IMR-90 (cell line): ENCODE data around the gene CD69. TPM values are rescaled to one million over a fixed set of nuclear protein-coding genes. Genes with fewer than 3 reads are reported as not detected.

Source experiments
- ATAC-seq: fragments of 200-7000 bp; cut with Tn5 transposase; 2 replicates; pipeline ENCODE4 v1.9.1; 2020; ENCODE audit warnings: low read depth, mild to moderate bottlenecking, moderate library complexity
- BruUV-seq: library from RNA; stranded (reverse); fragments of 400-500 nt; replicated peaks from 2 replicates; lab custom pipeline; 2021; lab: Mats Ljungman, UMichigan
- CTCF ChIA-PET: fragments of 300-600 bp; formaldehyde crosslinking; extraction: SDS; loops from one replicate; lab custom pipeline; 2021; ENCODE audit warnings: antibody characterized with exemption; lab: Yijun Ruan, JAX
- POLR2A ChIA-PET: fragments of 300-600 bp; sonication (Branson Sonifier 250); formaldehyde crosslinking; loops from one replicate; lab custom pipeline; 2022; ENCODE audit warnings: antibody characterized with exemption; ENCODE audit not compliant: unreplicated experiment; lab: Charles Lee
- DNase-seq: peaks from one replicate; pipeline ENCODE4 v3.0.0; 2013
- H2AFZ ChIP-seq: replicated peaks from 2 replicates; pipeline ENCODE3; 2013; ENCODE audit warnings: low read length, mild to moderate bottlenecking; ENCODE audit not compliant: poor library complexity
- H2AK5ac ChIP-seq: 2 replicates; pipeline ENCODE4 v1.6.1; 2013; ENCODE audit warnings: low read depth, low read length, inconsistent platforms
- H2AK9ac ChIP-seq: replicated peaks from 2 replicates; pipeline ENCODE3; 2013; ENCODE audit warnings: mild to moderate bottlenecking, low read depth, low read length, moderate library complexity; ENCODE audit not compliant: poor library complexity
- H2BK120ac ChIP-seq: 2 replicates; pipeline ENCODE4 v1.6.1; 2013; ENCODE audit warnings: low read depth, low read length, inconsistent platforms
- H2BK15ac ChIP-seq: 3 replicates; pipeline ENCODE4 v1.6.1; 2013; ENCODE audit warnings: low read depth, low read length, inconsistent platforms
- H2BK20ac ChIP-seq: 2 replicates; pipeline ENCODE4 v1.6.1; 2013; ENCODE audit warnings: low read depth, mild to moderate bottlenecking, inconsistent platforms, low read length, moderate library complexity
- H2BK5ac ChIP-seq: 2 replicates; pipeline ENCODE4 v1.6.1; 2013; ENCODE audit warnings: mild to moderate bottlenecking, low read depth, low read length, inconsistent platforms; ENCODE audit not compliant: poor library complexity, severe bottlenecking
- H3K14ac ChIP-seq: replicated peaks from 2 replicates; pipeline ENCODE4 v1.6.1; 2013; ENCODE audit warnings: low read depth, low read length, inconsistent platforms
- H3K18ac ChIP-seq: 2 replicates; pipeline ENCODE4 v1.6.1; 2013; ENCODE audit warnings: low read depth, low read length, control low read depth
- H3K23ac ChIP-seq: 2 replicates; pipeline ENCODE4 v1.6.1; 2013; ENCODE audit warnings: low read depth, low read length, inconsistent platforms
- H3K27ac ChIP-seq: 2 replicates; pipeline ENCODE4 v1.5.1; 2013; ENCODE audit warnings: mild to moderate bottlenecking, control low read depth, low read length; ENCODE audit not compliant: insufficient read depth
- H3K27me3 ChIP-seq: 2 replicates; pipeline ENCODE4 v1.6.1; 2013; ENCODE audit warnings: low read length; ENCODE audit not compliant: control insufficient read depth, insufficient read depth
- H3K36me3 ChIP-seq: 2 replicates; pipeline ENCODE4 v1.6.1; 2013; ENCODE audit warnings: low read length, mixed read lengths; ENCODE audit not compliant: control insufficient read depth, insufficient read depth
- H3K4ac ChIP-seq: 2 replicates; pipeline ENCODE4 v1.6.1; 2013; ENCODE audit warnings: low read depth, low read length, inconsistent platforms
- H3K4me1 ChIP-seq: 2 replicates; pipeline ENCODE4 v1.6.1; 2013; ENCODE audit warnings: low read length, mixed read lengths; ENCODE audit not compliant: control insufficient read depth, insufficient read depth
- H3K4me2 ChIP-seq: 2 replicates; pipeline ENCODE4 v1.6.1; 2013; ENCODE audit warnings: low read depth, mild to moderate bottlenecking, control low read depth, low read length, moderate library complexity
- H3K4me3 ChIP-seq: 2 replicates; pipeline ENCODE4 v1.5.1; 2013; ENCODE audit warnings: low read depth, mild to moderate bottlenecking, control low read depth, low read length, moderate library complexity; ENCODE audit not compliant: insufficient read depth
- H3K56ac ChIP-seq: 2 replicates; pipeline ENCODE4 v1.6.1; 2013; ENCODE audit warnings: low read length, inconsistent platforms; ENCODE audit not compliant: insufficient read depth; ENCODE audit errors: extremely low read depth
- H3K79me1 ChIP-seq, 2 experiments: 2 replicates each; pipeline ENCODE4 v1.6.1; 2013; ENCODE audit warnings: low read length in 2 of 2, inconsistent platforms in 1 of 2, low read depth in 1 of 2
- H3K9ac ChIP-seq: 2 replicates; pipeline ENCODE4 v1.6.1; 2013; ENCODE audit warnings: low read depth, low read length, control low read depth
- H3K9me1 ChIP-seq: 2 replicates; pipeline ENCODE4 v1.6.1; 2013; ENCODE audit warnings: low read length, inconsistent platforms; ENCODE audit not compliant: insufficient read depth
- H3K9me3 ChIP-seq: 2 replicates; pipeline ENCODE4 v1.6.1; 2013; ENCODE audit warnings: low read length; ENCODE audit not compliant: control insufficient read depth, insufficient read depth
- H4K20me1 ChIP-seq: 2 replicates; pipeline ENCODE4 v1.6.1; 2013; ENCODE audit warnings: low read length, inconsistent platforms; ENCODE audit not compliant: insufficient read depth
- H4K5ac ChIP-seq: 2 replicates; pipeline ENCODE4 v1.6.1; 2013; ENCODE audit warnings: mild to moderate bottlenecking, low read depth, low read length, control low read depth
- H4K8ac ChIP-seq, 2 experiments: 2 replicates each; pipeline ENCODE4 v1.6.1; 2013; ENCODE audit warnings: low read depth in 2 of 2, low read length in 2 of 2, control low read depth in 1 of 2, inconsistent platforms in 1 of 2
- H4K91ac ChIP-seq: 2 replicates; pipeline ENCODE4 v1.6.1; 2013; ENCODE audit warnings: low read depth, low read length, inconsistent platforms; ENCODE audit not compliant: insufficient read depth
- CEBPB ChIP-seq: IDR thresholded peaks from 2 replicates; pipeline ENCODE4 v1.6.1; 2012; ENCODE audit warnings: low read depth, low read length, improper control_type of control experiment
- CHD1 ChIP-seq: IDR thresholded peaks from 2 replicates; pipeline ENCODE4 v1.6.1; 2012; ENCODE audit warnings: low read depth, low read length, improper control_type of control experiment
- FOS ChIP-seq: fragments of 150-350 bp; IDR thresholded peaks from 2 replicates; pipeline ENCODE4 v1.6.1; 2016; ENCODE audit warnings: low read depth, low read length
- MAFK ChIP-seq: IDR thresholded peaks from 2 replicates; pipeline ENCODE4 v1.6.1; 2012; ENCODE audit warnings: low read depth, low read length, improper control_type of control experiment
- MAZ ChIP-seq: IDR thresholded peaks from 2 replicates; pipeline ENCODE4 v1.6.1; 2012; ENCODE audit warnings: low read depth, mild to moderate bottlenecking, low read length, improper control_type of control experiment, moderate library complexity, borderline replicate concordance
- MXI1 ChIP-seq: IDR thresholded peaks from 2 replicates; pipeline ENCODE4 v1.6.1; 2012; ENCODE audit warnings: low read depth, mild to moderate bottlenecking, low read length, moderate library complexity, borderline replicate concordance
- NFE2L2 ChIP-seq: fragments of 150-350 bp; IDR thresholded peaks from 2 replicates; pipeline ENCODE4 v1.6.1; 2016; ENCODE audit warnings: low read depth, mild to moderate bottlenecking, low read length
- POLR2A ChIP-seq: IDR thresholded peaks from 2 replicates; pipeline ENCODE4 v1.6.1; 2012; ENCODE audit warnings: mild to moderate bottlenecking, low read depth, low read length
- RCOR1 ChIP-seq: IDR thresholded peaks from 2 replicates; pipeline ENCODE4 v1.6.1; 2012; ENCODE audit warnings: mild to moderate bottlenecking, low read length, improper control_type of control experiment; ENCODE audit not compliant: insufficient replicate concordance
- SMC3 ChIP-seq: fragments of 150-350 bp; IDR thresholded peaks from 2 replicates; pipeline ENCODE4 v1.6.1; 2016; ENCODE audit warnings: low read depth, mild to moderate bottlenecking, antibody characterized with exemption, low read length, moderate library complexity
- dilution Hi-C: fragments of 300-500 bp; cut with HindIII; formaldehyde crosslinking; loops from one replicate; pipeline ENCODE4 v1.14.3; 2018; ENCODE audit warnings: low sequenced_read_pairs; ENCODE audit not compliant: unreplicated experiment
- in situ Hi-C: fragments of 300-500 bp; cut with MboI; formaldehyde crosslinking; loops from 3 replicates; pipeline ENCODE4 v1.14.3; 2019; ENCODE audit warnings: low sequenced_read_pairs, inconsistent platforms, mixed read lengths
- intact Hi-C: fragments of 100-400 bp; cut with micrococcal nuclease; formaldehyde crosslinking; loops from 2 replicates; pipeline ENCODE4 v1.10.0; 2022
- polyA plus RNA-seq, 3 experiments: library from polyadenylated mRNA; depleted of rRNA; stranded (reverse); fragments of >200 nt; gene quantifications; 2 replicates each; pipeline ENCODE4 v1.2.3, GENCODE V29; 2012; ENCODE audit warnings: low replicate concordance in 1 of 3
- total RNA-seq: library from RNA; depleted of rRNA; stranded (reverse); fragments of >200 nt; gene quantifications from 2 replicates; pipeline ENCODE4 v1.2.3, GENCODE V29; 2012

CD69 gene
- total and polyA plus RNA-seq, 2 of the 4 experiments (the other 2 are of a cell fraction): not detected

- no peak for TF ChIP-seq FOS
Observed at GRCh38 chr12:9707864-9708808, 52.6 kb downstream of the CD69 start (continued).

GRCh38 chr12:9707356-9707755, 53.3 kb downstream of the CD69 start:
- Histone ChIP-seq H2BK15ac (no peak overlapping the region), H3K27ac (no peak overlapping the region), H2BK120ac (no peak overlapping the region), H2AK5ac (no peak overlapping the region), H2AFZ (no peak overlapping the region), H4K8ac (no peak overlapping the region), H4K5ac (no peak overlapping the region), H3K4me2 (no peak overlapping the region), H3K27me3 (no peaks in the 10 kb centered on the region), H2BK20ac (no peak overlapping the region), H2AK9ac (no peak overlapping the region), H3K4ac (no peak overlapping the region), H3K56ac (no peak overlapping the region), H3K9me3 (no peaks in the 10 kb centered on the region), H2BK5ac (no peak overlapping the region), H3K79me1 (no peaks in the 10 kb centered on the region), H3K4me1 (no peaks in the 10 kb centered on the region), H3K14ac (no peak overlapping the region), H3K4me3 (no peak overlapping the region), H3K36me3 (no peaks in the 10 kb centered on the region), H3K23ac (no peak overlapping the region), H3K9me1 (no peaks in the 10 kb centered on the region), H3K9ac (no peak overlapping the region), H4K20me1 (no peaks in the 10 kb centered on the region), H3K18ac (no peak overlapping the region), H4K91ac (no peak overlapping the region)
- intact Hi-C loops: no loop called here
- no peak for TF ChIP-seq MAZ
- TF ChIP-seq RCOR1: no peak
- no peak for TF ChIP-seq MAFK
- TF ChIP-seq POLR2A: no peak
- TF ChIP-seq MXI1: no peak
- TF ChIP-seq CHD1: no peak
- TF ChIP-seq FOS: no peak
- no peak for TF ChIP-seq NFE2L2
- no peak for TF ChIP-seq SMC3
- no peak for TF ChIP-seq CEBPB
- ATAC-seq: no peak
- DNase-seq: no peak
- ChIA-PET CTCF (no interaction called here), POLR2A (no interaction called here)
- dilution Hi-C loops: loop anchor here (10.0 kb wide), 1 partner anchor 73 kb away; no protein-coding TSS in a partner anchor
- in situ Hi-C loops: loop anchor here (5.0 to 25.0 kb wide), 2 partner anchors 70 to 370 kb away; no protein-coding TSS in a partner anchor
- no TSS peak for BruUV-seq
